Measurements from ENCODE around the gene KRT39. TPM values are rescaled to one million over a fixed set of nuclear protein-coding genes. Genes with fewer than 3 reads are reported as not detected.
A peak's percentile ranks its signal among the peaks of the same experiment; 100 is the strongest.
"Not testable (repeated sequence)": the region's sequence is repeated elsewhere in the genome, so short reads cannot be mapped to it uniquely, and the experiment has no call there.

KRT39 gene
- polyA plus RNA-seq (ENCODE audit: insufficient read length), result 7.2 TPM

- no peak for DNase-seq (ENCODE audit: low read depth)
Measured at GRCh38 chr17:40966848-40967247, at the start of gene KRT39. Gene KRT39, minus strand, starts transcription at chr17:40966948. Its CDS starts 92 bp downstream, at chr17:40966856.

- DNase-seq (ENCODE audit: low read depth), result no peak
Measured at GRCh38 chr17:41015454-41015853, 48.7 kb upstream of the KRT39 start.

- peak; percentile 14 for DNase-seq (ENCODE audit: low read depth)
Measured at GRCh38 chr17:41013606-41014005, 46.9 kb upstream of the KRT39 start.

DNA sequence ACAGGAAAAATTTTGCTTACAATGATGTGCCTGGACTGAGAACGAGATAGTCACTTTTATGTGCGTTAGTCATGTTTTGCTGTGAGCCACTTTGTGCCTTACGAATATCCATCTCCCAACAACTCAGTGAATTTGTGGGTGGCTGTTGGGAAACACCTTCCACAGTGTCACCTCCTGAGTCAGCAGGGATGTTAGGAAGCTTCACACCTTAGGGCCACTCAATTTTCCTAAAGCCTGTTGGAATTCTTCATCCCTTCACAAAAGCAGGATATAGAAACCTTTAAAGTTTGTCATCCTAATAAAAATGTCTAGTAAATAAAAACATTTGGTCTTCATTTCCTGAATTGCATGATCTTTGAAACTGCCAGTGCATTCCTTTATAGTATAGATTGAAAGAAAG is 46.4 kb upstream of the KRT39 start:
- DNase-seq (ENCODE audit: low read depth), result no peak

GRCh38 chr17:41012326-41013120 is 45.8 kb upstream of the KRT39 start:
- DNase-seq (ENCODE audit: low read depth), result no peak

GRCh38 chr17:41010441-41010840 is 43.7 kb upstream of the KRT39 start:
- no peak for DNase-seq (ENCODE audit: low read depth)

- no peak for DNase-seq (ENCODE audit: low read depth)
Measured at GRCh38 chr17:41009936-41010335, 43.2 kb upstream of the KRT39 start.

- DNase-seq (ENCODE audit: low read depth), result no peak
Measured at GRCh38 chr17:41009301-41009760, 42.6 kb upstream of the KRT39 start.

DNA sequence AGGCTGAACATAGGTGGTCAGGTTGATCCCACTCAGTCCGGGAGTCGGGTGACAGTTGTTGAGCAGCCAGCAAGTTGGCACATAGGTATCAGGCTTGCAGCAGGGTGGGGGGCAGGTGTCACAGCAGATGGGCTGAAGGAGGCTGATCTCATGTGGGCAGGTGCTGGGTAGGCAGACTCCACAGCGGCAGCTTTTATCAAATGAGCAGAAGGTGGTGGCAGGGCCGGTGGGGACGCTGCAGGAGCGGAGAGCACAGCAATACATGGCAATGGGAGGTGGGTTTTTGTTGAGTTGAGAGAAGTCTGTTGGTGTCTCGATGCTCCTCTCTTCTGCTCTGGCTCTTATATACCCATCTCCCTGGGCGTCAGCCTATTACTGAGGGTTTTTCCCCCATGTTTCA is 42.1 kb upstream of the KRT39 start, which contains the start of gene KRTAP3-1:
KRTAP3-1 (minus strand) TSS at position 318 of the 400 bp plus-strand sequence; CDS start at position 264, 54 bp downstream.
- DNase-seq (ENCODE audit: low read depth), result no peak

GRCh38 chr17:41004397-41004796 is 37.6 kb upstream of the KRT39 start:
- DNase-seq (ENCODE audit: low read depth), result no peak

DNA sequence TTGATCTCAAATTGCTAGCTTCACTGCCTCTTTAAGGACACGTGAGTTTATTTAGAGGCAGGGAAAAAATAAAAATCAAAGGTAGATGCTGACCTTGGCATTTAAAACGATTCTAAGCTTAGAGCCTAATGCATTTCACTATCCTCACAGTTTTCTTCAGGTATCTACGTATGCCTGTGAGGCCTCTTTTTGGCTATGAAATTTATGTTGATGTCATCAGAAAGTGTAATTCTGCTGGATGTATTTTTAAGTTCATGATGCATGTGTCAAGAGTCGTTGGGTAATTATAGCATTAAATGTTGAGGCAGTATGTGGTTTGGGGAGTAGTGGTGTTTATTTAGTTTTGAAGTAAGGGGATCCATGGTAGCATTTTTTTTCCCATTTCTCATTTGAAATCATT is 37.2 kb upstream of the KRT39 start:
- no peak for DNase-seq (ENCODE audit: low read depth)

DNA sequence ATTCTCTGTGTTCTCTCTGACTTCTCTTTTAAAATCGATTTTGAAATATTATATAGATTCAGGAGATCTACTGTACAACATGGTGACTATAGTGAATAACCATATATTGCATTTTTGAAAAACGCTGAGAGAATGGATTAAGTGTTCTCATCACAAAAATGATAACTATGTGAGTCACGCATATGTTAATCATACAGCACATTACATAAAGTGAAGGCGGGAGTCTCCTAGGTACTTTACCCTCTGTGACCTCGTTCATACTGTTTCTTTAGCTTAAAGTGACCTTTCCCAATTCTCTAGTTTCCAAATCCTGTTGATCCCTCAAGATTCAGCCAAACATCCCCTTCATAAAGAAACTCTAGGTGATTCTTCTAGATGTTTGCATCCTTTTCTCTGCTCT is 36.1 kb upstream of the KRT39 start:
- DNase-seq (ENCODE audit: low read depth), result no peak

GRCh38 chr17:41001795-41002194 is 35.0 kb upstream of the KRT39 start:
- DNase-seq (ENCODE audit: low read depth), result no peak

DNA sequence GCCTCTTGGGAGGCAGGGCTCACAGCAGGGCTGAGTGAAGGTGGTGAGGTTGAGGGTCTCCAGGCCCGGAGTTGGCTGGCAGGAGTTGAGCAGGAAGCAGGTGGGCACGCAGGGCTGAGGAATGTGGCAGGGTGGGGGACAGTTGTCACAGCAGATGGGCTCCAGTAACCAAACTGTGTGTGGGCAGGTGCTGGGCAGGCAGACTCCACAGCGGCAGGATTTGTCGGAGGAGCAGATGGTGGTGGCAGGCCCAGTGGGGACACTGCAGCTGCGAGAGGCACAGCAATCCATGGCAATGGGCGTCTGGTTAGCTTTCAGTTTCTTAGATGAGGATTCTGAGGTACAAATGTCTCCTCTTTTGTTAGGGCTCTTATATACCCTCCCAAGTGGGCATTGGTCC is 32.8 kb upstream of the KRT39 start, which contains the start of gene KRTAP3-2:
KRTAP3-2 (minus strand) TSS at position 344 of the 400 bp plus-strand sequence; CDS start at position 291, 53 bp downstream.
- not testable (repeated sequence) for DNase-seq (ENCODE audit: low read depth)

DNA sequence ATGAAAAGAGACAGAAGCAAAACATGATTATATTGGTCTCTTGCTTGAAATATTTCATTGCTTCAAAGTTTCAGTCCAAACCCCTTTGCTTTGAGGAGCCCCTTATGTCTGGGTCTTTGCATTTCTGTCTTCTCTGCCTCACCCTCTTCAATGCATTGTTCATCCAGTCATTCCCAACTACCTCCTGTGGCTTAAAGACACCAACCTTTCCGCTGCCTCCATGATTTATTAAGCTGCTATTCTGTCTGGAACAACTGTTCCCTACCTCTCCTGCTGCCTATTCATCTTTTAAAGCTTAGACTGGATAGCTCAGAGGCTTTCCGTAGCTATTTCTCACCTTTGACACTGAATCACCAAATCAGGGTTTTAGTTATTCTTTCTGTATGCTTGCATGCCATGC is 30.6 kb upstream of the KRT39 start:
- no peak for DNase-seq (ENCODE audit: low read depth)

- DNase-seq (ENCODE audit: low read depth), result no peak
Measured at GRCh38 chr17:40996829-40997228, 30.1 kb upstream of the KRT39 start.

DNA sequence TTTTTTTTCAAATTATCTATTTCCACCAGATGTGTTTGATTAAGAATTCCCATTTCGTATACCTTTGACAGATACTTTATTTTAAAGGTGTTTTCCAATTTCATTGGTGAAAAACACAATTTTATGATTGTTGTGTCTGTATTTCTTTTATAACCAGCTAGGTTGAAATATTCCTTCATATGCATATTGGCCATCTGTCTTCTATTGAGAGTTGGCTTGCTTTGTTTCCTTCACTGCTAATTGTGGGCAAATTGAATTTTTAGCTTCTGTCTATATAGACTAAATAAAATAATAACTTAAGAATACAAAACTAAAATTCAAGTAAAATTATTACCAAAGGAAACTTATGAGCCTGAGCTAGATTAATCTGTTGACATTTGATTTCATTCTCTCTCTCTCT is 28.4 kb upstream of the KRT39 start:
- DNase-seq (ENCODE audit: low read depth), result no peak

- no peak for DNase-seq (ENCODE audit: low read depth)
Measured at GRCh38 chr17:40993839-40994238, 27.1 kb upstream of the KRT39 start, which contains the start of gene KRTAP3-3. Gene KRTAP3-3, minus strand, starts transcription at chr17:40994164. Its CDS starts 67 bp downstream, at chr17:40994097.

- no peak for DNase-seq (ENCODE audit: low read depth)
Measured at GRCh38 chr17:40993084-40993483, 26.3 kb upstream of the KRT39 start.

DNA sequence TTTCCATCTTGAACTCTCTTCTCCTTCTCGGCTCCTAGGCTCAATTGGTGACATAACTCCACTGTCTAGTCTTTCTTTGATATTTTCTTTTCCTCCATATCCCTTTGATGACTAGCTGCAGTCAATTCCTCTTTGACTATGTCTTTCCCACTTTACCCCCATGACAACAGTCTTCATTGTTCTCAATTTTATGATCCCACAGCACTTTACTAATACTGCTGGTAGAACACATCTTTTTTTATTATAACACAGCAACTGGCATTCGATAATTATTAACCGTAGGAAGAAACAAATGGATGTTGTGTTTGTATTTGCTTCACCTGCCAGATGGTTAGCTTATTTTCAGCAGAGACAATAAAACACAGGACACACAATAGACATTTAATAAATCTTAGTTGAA is 25.9 kb upstream of the KRT39 start:
- DNase-seq (ENCODE audit: low read depth), result no peak

DNA sequence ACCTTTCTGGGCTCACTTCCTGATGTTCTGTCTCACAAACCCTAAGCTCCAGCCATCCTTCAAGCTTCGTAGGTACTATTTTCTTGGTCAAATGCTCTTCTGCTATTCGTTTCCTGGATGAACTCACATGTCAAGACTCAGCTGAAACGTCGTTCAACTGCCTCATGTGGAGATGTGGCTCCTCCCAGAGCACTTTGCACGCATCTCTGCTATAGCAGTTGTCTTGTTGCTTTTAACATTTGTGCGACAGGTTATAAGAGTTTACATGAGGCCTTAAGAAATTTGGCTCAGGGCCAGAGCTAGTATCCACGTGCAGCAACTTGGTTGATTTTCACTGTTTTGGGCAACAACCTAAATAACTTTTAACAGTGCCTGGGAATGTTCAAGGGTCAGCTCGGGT is 20.2 kb upstream of the KRT39 start:
- no peak for DNase-seq (ENCODE audit: low read depth)

DNA sequence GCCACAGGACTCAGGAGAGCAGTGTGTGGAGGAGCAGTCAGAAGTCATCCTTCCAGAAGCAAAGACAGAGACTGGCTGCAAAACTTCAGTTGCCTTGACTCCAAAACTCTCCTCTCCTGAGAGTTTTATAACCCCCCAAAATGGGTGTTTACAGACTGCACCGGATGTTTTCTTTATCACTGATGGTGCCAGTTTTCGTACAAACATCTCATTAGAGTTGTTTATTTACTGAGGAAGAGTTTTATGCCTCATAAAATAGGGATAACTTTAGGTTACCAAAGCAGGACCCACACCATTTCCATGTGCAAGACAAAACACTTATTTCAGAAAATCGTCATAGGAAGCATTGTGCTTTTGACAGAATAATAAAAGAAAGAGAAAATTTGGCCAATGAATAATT is 17.5 kb upstream of the KRT39 start, which contains the start of gene KRT40:
KRT40 (minus strand) TSS at position 101 of the 400 bp plus-strand sequence; CDS start at position 48, 53 bp downstream.
- no peak for DNase-seq (ENCODE audit: low read depth)

GRCh38 chr17:40981115-40981514 is 14.4 kb upstream of the KRT39 start:
- no peak for DNase-seq (ENCODE audit: low read depth)
